Calu3 (cell line): ENCODE data around the gene CSTB. TPM values are rescaled to one million over a fixed set of nuclear protein-coding genes. Genes with fewer than 3 reads are reported as not detected.
A peak's percentile ranks its signal among the peaks of the same experiment; 100 is the strongest.

Experiments
- BruUV-seq: library from RNA; stranded (reverse); fragments of 400-500 nt; replicated peaks from 2 replicates; lab custom pipeline; 2021; lab: Mats Ljungman, UMichigan
- CTCF ChIA-PET: fragments of 300-600 bp; sonication (Branson Sonifier 250); formaldehyde crosslinking; loops from one replicate; lab custom pipeline; 2022; ENCODE audit warnings: antibody characterized with exemption; lab: Charles Lee
- DNase-seq: peaks from one replicate; pipeline ENCODE4 v3.0.0; 2022
- H3K27ac Mint-ChIP-seq: one replicate; pipeline ENCODE4 v1.8.0; 2022; ENCODE audit warnings: mixed read lengths; ENCODE audit not compliant: unreplicated experiment
- H3K27me3 Mint-ChIP-seq: one replicate; pipeline ENCODE4 v1.8.0; 2022; ENCODE audit warnings: mixed read lengths; ENCODE audit not compliant: unreplicated experiment
- H3K36me3 Mint-ChIP-seq: one replicate; pipeline ENCODE4 v1.8.0; 2022; ENCODE audit warnings: mild to moderate bottlenecking, moderate library complexity, mixed read lengths; ENCODE audit not compliant: insufficient read depth, unreplicated experiment
- H3K4me1 Mint-ChIP-seq: one replicate; pipeline ENCODE4 v1.8.0; 2022; ENCODE audit warnings: mild to moderate bottlenecking, low read depth, mixed read lengths; ENCODE audit not compliant: unreplicated experiment
- H3K4me3 Mint-ChIP-seq: one replicate; pipeline ENCODE4 v1.8.0; 2022; ENCODE audit warnings: mild to moderate bottlenecking, low read depth, moderate library complexity, mixed read lengths; ENCODE audit not compliant: unreplicated experiment
- H3K9me3 Mint-ChIP-seq: one replicate; pipeline ENCODE4 v1.8.0; 2022; ENCODE audit warnings: low read depth, mixed read lengths; ENCODE audit not compliant: unreplicated experiment
- CTCF ChIP-seq: fragments of 200-600 bp; IDR thresholded peaks from one replicate; pipeline ENCODE4 v1.8.0; 2022; ENCODE audit warnings: antibody characterized with exemption; ENCODE audit not compliant: unreplicated experiment
- intact Hi-C: fragments of 100-400 bp; cut with micrococcal nuclease; formaldehyde crosslinking; loops from one replicate; pipeline ENCODE4 v1.10.0; 2022; ENCODE audit not compliant: unreplicated experiment
- total RNA-seq: library from RNA; stranded (reverse); gene quantifications from 2 replicates; pipeline ENCODE4 v1.2.3, GENCODE V29; 2022

CSTB gene
- total RNA-seq, 1 experiment from 2014 or later, result 105 TPM

GRCh38 chr21:43789276-43790009 lies 13.3 kb upstream of the CSTB start, which contains the start of gene RRP1:
TSS of gene RRP1 (plus strand) at chr21:43789577. CDS start at chr21:43789630, 53 bp downstream.
- CTCF ChIA-PET, result interaction anchor here (0.7 kb wide), 1 partner anchor 221 kb away, joined by 3 read pairs; no protein-coding TSS in a partner anchor
- peaks cover 48% of the 10 kb centered on the region for H3K36me3 Mint-ChIP-seq
- no TSS peak for BruUV-seq
- H3K4me3 Mint-ChIP-seq, result peak within 1 kb of the TSS; percentile 83
- no peaks in the 10 kb centered on the region for H3K27me3 Mint-ChIP-seq
- peaks cover 13% of the 10 kb centered on the region for H3K4me1 Mint-ChIP-seq
- intact Hi-C loops, result no loop called here
- peak; percentile 92 for TF ChIP-seq CTCF
- DNase-seq, result peak; percentile 92
- H3K27ac Mint-ChIP-seq, result peak within 1 kb of the TSS; percentile 70
- H3K9me3 Mint-ChIP-seq, result no peaks in the 10 kb centered on the region

- no peaks in the 10 kb centered on the region for H3K27me3 Mint-ChIP-seq
- no peak for TF ChIP-seq CTCF
- intact Hi-C loops, result no loop called here
- H3K27ac Mint-ChIP-seq, result no peak overlapping the region
- DNase-seq, result no peak
- H3K4me1 Mint-ChIP-seq, result peaks cover 29% of the 10 kb centered on the region
- CTCF ChIA-PET, result no interaction called here
- peaks cover 32% of the 10 kb centered on the region for H3K36me3 Mint-ChIP-seq
- no peak overlapping the region for H3K4me3 Mint-ChIP-seq
- no peaks in the 10 kb centered on the region for H3K9me3 Mint-ChIP-seq
- BruUV-seq, result no TSS peak
Observed at GRCh38 chr21:43786807-43787440, 10.8 kb upstream of the CSTB start.

GRCh38 chr21:43786300-43786806 lies 10.2 kb upstream of the CSTB start:
- Mint-ChIP-seq H3K27ac (no peak overlapping the region), H3K4me1 (peaks cover 28% of the 10 kb centered on the region), H3K9me3 (no peaks in the 10 kb centered on the region), H3K4me3 (no peak overlapping the region), H3K27me3 (no peaks in the 10 kb centered on the region), H3K36me3 (peaks cover 28% of the 10 kb centered on the region)
- no peak for TF ChIP-seq CTCF
- DNase-seq, result no peak
- intact Hi-C loops, result no loop called here
- no TSS peak for BruUV-seq
- CTCF ChIA-PET, result no interaction called here

GRCh38 chr21:43785134-43785533 lies 9.0 kb upstream of the CSTB start:
- Mint-ChIP-seq H3K9me3 (no peaks in the 10 kb centered on the region), H3K4me3 (no peak overlapping the region), H3K27me3 (no peaks in the 10 kb centered on the region), H3K4me1 (peaks cover 28% of the 10 kb centered on the region), H3K36me3 (peaks cover 35% of the 10 kb centered on the region), H3K27ac (no peak overlapping the region)
- CTCF ChIA-PET, result no interaction called here
- BruUV-seq, result no TSS peak
- intact Hi-C loops, result no loop called here
- TF ChIP-seq CTCF, result no peak
- no peak for DNase-seq
